Dendritic cell treated with granulocyte-macrophage colony-stimulating factor and Interleukin-4, amounts not matched to agents 40 ng/mL and 50 ng/mL, for 4 days (primary cell): ENCODE measurements around the gene BABAM2.

Experiments
- H3K27ac Mint-ChIP-seq: one replicate; pipeline ENCODE4 v1.8.0; 2022; ENCODE audit warnings: mild to moderate bottlenecking, mixed read lengths
- H3K27me3 Mint-ChIP-seq: one replicate; pipeline ENCODE4 v1.8.0; 2022; ENCODE audit warnings: mild to moderate bottlenecking, mixed read lengths
- H3K36me3 Mint-ChIP-seq: one replicate; pipeline ENCODE4 v1.8.0; 2022; ENCODE audit warnings: low read depth, mixed read lengths
- H3K4me1 Mint-ChIP-seq: one replicate; pipeline ENCODE4 v1.8.0; 2022; ENCODE audit warnings: low read depth, mixed read lengths
- H3K4me3 Mint-ChIP-seq: one replicate; pipeline ENCODE4 v1.8.0; 2022; ENCODE audit warnings: mild to moderate bottlenecking, moderate library complexity, mixed read lengths
- H3K9me3 Mint-ChIP-seq: one replicate; pipeline ENCODE4 v1.8.0; 2022; ENCODE audit warnings: mixed read lengths
- intact Hi-C: fragments of 100-400 bp; cut with micrococcal nuclease; formaldehyde crosslinking; loops from one replicate; pipeline ENCODE4 v1.15.0; 2022

BABAM2 gene

DNA sequence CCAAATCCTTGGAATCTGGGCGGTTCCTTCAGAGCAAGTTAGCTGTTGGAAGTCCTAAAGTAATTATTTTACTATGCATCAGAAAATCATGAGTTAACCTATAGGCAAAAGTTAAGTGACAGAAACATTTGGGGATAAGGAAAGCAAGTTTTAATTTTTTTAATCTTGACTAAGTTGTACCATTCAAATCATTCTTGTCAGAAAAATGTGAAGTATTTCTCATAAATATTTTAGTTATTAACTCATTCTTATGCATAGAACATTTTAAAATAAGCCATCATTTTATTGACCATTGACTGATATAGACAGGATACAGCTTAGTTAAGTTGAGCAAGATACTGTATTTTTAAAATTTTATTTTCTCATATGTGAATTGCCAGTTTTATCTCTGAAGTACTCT, 403.9 kb downstream of the BABAM2 start:
- H3K27me3 Mint-ChIP-seq = no peaks in the 10 kb centered on the region
- H3K9me3 Mint-ChIP-seq = no peaks in the 10 kb centered on the region
- H3K4me1 Mint-ChIP-seq = no peaks in the 10 kb centered on the region
- H3K27ac Mint-ChIP-seq = no peak overlapping the region
- intact Hi-C loops = no loop called here
- no peak overlapping the region for H3K4me3 Mint-ChIP-seq
- peaks cover 13% of the 10 kb centered on the region for H3K36me3 Mint-ChIP-seq

DNA sequence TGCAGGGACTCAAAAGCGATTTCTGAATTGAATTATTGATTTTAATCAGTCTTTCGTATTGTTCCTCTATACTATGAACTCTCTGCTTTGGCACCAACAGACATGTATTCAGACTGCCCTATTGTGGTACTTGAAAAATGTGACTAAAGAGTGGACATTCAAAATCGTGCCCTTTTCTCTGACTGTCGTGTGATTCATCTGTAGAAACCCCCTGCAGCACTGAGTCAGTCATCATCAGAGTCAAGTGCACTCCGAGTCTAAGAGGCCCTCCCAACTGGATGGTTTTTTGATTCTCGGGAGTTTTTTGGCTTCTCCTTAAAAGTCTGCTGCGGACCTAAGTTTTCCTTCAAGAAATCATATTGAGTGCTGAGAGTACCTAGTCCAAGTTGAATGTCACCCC, 405.7 kb downstream of the BABAM2 start:
- intact Hi-C loops = no loop called here
- H3K4me3 Mint-ChIP-seq = no peak overlapping the region
- H3K27ac Mint-ChIP-seq = no peak overlapping the region
- H3K36me3 Mint-ChIP-seq = peaks cover 20% of the 10 kb centered on the region
- H3K4me1 Mint-ChIP-seq = no peaks in the 10 kb centered on the region
- H3K9me3 Mint-ChIP-seq = no peaks in the 10 kb centered on the region
- H3K27me3 Mint-ChIP-seq = no peaks in the 10 kb centered on the region

- H3K9me3 Mint-ChIP-seq = no peaks in the 10 kb centered on the region
- no peaks in the 10 kb centered on the region for H3K27me3 Mint-ChIP-seq
- H3K36me3 Mint-ChIP-seq = peaks cover 26% of the 10 kb centered on the region
- no peak overlapping the region for H3K27ac Mint-ChIP-seq
- H3K4me1 Mint-ChIP-seq = no peaks in the 10 kb centered on the region
- intact Hi-C loops = no loop called here
- H3K4me3 Mint-ChIP-seq = no peak overlapping the region
Measured at GRCh38 chr2:28296904-28297303, 406.4 kb downstream of the BABAM2 start.

DNA sequence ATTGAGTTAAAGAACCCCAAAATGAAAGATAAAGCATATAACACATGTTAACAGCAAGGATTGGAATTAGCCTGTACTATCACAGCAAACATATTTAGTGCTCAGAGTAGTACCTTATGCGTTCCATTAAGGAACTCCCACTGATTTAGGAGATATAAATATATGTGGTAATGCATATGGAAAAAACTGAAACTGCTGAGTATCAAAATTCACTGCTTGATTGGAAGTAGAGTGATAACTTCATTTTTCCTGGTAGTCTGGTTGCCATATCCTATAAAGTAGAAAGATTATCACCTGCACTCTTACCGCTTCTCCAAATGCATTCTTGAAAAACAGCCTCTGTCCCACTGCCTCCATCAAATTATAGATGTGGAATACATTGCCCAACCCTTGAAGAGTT, 407.0 kb downstream of the BABAM2 start:
- H3K4me1 Mint-ChIP-seq = no peaks in the 10 kb centered on the region
- H3K27ac Mint-ChIP-seq = no peak overlapping the region
- H3K4me3 Mint-ChIP-seq = no peak overlapping the region
- intact Hi-C loops = no loop called here
- H3K9me3 Mint-ChIP-seq = no peaks in the 10 kb centered on the region
- H3K36me3 Mint-ChIP-seq = peaks cover 26% of the 10 kb centered on the region
- no peaks in the 10 kb centered on the region for H3K27me3 Mint-ChIP-seq

DNA sequence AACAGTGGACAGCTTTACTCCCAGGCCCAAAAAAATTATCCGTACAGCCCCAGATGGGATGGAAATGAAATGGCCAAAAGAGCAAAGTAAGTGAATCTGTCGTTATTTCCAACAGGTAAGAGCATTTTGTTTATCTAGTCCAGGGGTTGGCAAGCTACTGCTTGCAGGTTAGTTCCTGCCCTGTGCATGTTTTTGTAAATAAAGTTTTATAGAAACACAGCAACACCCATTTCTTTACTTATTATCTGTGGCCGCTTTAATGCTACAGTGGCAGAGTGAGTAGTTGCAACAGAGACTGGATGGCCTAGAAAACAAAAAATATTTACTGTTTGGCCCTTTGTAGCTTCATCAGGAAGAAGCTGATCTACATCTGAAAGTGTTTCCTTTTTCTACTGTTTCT, 407.9 kb downstream of the BABAM2 start:
- H3K27me3 Mint-ChIP-seq = no peaks in the 10 kb centered on the region
- intact Hi-C loops = no loop called here
- H3K4me3 Mint-ChIP-seq = no peak overlapping the region
- H3K4me1 Mint-ChIP-seq = no peaks in the 10 kb centered on the region
- no peak overlapping the region for H3K27ac Mint-ChIP-seq
- H3K36me3 Mint-ChIP-seq = peaks cover 26% of the 10 kb centered on the region
- no peaks in the 10 kb centered on the region for H3K9me3 Mint-ChIP-seq

- H3K27ac Mint-ChIP-seq = no peak overlapping the region
- peaks cover 10% of the 10 kb centered on the region for H3K9me3 Mint-ChIP-seq
- no peaks in the 10 kb centered on the region for H3K27me3 Mint-ChIP-seq
- H3K36me3 Mint-ChIP-seq = peaks cover 35% of the 10 kb centered on the region
- H3K4me1 Mint-ChIP-seq = no peaks in the 10 kb centered on the region
- intact Hi-C loops = no loop called here
- no peak overlapping the region for H3K4me3 Mint-ChIP-seq
Measured at GRCh38 chr2:28300485-28301341, 410.2 kb downstream of the BABAM2 start.

GRCh38 chr2:28305202-28305601, 414.7 kb downstream of the BABAM2 start:
- H3K4me1 Mint-ChIP-seq = no peaks in the 10 kb centered on the region
- intact Hi-C loops = no loop called here
- H3K36me3 Mint-ChIP-seq = peaks cover 37% of the 10 kb centered on the region
- H3K9me3 Mint-ChIP-seq = peaks cover 10% of the 10 kb centered on the region
- no peaks in the 10 kb centered on the region for H3K27me3 Mint-ChIP-seq
- H3K4me3 Mint-ChIP-seq = no peak overlapping the region
- H3K27ac Mint-ChIP-seq = no peak overlapping the region

DNA sequence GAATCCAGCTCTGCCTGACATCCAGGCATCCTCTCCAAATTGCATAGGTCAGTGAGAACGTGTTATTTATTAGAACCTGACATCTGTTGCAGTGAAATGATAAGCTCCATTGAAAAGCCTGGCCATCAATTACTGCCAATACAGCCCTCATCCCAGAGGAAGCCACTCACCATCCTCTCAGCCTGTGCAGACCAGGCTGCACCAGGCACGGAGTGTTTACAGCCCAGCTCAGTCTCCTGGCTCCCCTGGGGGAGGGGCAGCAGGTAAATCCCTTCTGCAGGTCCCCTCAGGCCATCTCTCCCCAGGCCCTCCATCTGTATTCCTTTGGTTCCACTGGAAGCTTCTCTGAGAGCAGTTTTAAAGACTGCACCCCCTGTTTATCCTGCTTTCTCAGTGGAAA, 419.6 kb downstream of the BABAM2 start:
- Mint-ChIP-seq H3K27ac (no peak overlapping the region), H3K4me1 (peaks cover 24% of the 10 kb centered on the region), H3K36me3 (peaks cover 24% of the 10 kb centered on the region), H3K9me3 (peaks cover 4% of the 10 kb centered on the region), H3K4me3 (no peak overlapping the region), H3K27me3 (no peaks in the 10 kb centered on the region)
- intact Hi-C loops = no loop called here

GRCh38 chr2:28311660-28312249, 421.2 kb downstream of the BABAM2 start:
- Mint-ChIP-seq H3K4me3 (no peak overlapping the region), H3K27me3 (no peaks in the 10 kb centered on the region), H3K36me3 (peaks cover 23% of the 10 kb centered on the region), H3K9me3 (no peaks in the 10 kb centered on the region), H3K4me1 (peaks cover 24% of the 10 kb centered on the region), H3K27ac (no peak overlapping the region)
- intact Hi-C loops = no loop called here

DNA sequence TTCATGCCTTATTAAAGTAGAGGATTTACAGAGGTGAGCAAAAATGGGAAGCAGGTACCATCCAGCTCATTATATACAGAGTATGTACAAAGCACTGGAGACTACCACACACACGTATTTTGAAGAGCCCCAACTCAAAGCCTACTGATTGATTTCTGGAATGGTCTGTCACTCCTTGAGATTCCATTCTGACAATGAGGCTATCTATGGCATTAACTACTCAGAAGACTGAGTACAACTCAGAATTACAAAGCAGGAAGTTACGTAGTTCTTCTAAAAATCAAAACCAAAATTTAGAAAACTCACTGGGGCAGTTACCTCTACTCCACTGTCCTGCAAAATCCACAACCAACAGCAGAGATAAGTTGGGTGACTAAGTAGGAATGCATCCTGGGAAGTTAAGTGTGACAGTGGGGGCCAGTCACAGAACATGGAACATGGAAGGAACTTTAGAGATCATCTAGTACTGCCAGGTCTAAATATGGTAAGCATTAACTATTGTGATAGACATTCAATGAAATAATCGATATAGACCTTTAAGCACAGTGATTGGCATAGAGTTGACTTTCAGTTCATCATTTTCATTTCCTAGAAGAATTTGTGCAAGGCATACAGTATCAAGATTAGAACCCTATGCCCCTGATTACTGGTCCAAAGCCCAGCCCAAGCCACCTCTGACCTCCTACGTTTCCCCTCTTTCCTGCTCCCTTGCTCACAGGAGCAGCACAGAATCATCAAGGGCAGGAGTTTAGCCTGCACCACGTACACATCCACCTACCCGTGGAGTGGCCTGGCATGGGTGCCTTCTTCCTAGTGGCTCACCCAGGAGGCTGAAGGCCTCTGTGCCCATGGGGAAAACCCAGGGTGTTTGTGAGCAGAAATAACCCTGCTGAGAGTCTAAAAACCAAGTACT, 422.0 kb downstream of the BABAM2 start:
- H3K36me3 Mint-ChIP-seq = peaks cover 23% of the 10 kb centered on the region
- H3K9me3 Mint-ChIP-seq = no peaks in the 10 kb centered on the region
- H3K4me3 Mint-ChIP-seq = no peak overlapping the region
- H3K4me1 Mint-ChIP-seq = peaks cover 24% of the 10 kb centered on the region
- intact Hi-C loops = no loop called here
- no peaks in the 10 kb centered on the region for H3K27me3 Mint-ChIP-seq
- no peak overlapping the region for H3K27ac Mint-ChIP-seq

GRCh38 chr2:28313220-28313784, 422.8 kb downstream of the BABAM2 start:
- Mint-ChIP-seq H3K27ac (no peak overlapping the region), H3K9me3 (no peaks in the 10 kb centered on the region), H3K4me1 (peaks cover 24% of the 10 kb centered on the region), H3K36me3 (peaks cover 17% of the 10 kb centered on the region), H3K4me3 (no peak overlapping the region), H3K27me3 (no peaks in the 10 kb centered on the region)
- intact Hi-C loops = no loop called here

GRCh38 chr2:28314968-28315367, 424.4 kb downstream of the BABAM2 start:
- Mint-ChIP-seq H3K4me3 (no peak overlapping the region), H3K9me3 (no peaks in the 10 kb centered on the region), H3K27ac (no peak overlapping the region), H3K27me3 (no peaks in the 10 kb centered on the region), H3K4me1 (peaks cover 24% of the 10 kb centered on the region), H3K36me3 (peaks cover 7% of the 10 kb centered on the region)
- intact Hi-C loops = no loop called here

DNA sequence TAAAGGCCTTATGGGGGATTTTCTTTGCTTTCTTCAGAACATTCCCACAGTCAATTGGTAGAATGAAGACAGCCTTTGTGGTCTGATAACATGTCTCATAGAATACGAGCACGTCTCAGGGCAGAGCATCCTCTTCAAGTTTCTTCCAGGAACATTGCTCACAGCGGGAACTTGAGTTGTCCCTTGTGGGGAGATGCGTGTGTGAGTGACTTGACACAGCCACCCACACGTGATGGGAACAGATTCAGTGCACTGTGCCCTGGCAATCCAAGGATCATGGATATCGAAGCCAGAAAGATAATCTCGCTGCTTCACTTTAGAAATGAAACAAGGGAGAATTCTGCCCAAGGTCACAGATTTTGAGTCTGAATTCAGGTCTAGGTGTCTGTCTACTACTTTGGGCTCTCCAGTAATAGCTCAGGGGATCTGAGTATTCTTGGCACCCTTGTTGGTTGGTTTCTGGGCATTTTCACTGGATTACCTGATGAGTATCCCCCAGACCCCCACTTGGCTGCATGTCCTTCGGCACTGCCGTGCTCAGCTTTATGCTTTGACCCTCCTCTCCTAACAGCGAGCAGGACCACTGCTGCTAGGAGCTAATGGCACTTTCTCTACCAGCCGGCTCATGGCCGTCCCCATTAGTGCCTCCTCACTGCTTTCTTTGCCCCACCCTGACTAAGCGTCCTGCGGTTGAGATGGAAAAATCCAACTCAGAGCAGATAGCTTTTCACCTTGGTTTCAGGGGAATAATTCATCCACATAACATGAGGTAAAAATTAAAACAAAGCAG, 426.2 kb downstream of the BABAM2 start:
- no peak overlapping the region for H3K27ac Mint-ChIP-seq
- no peaks in the 10 kb centered on the region for H3K27me3 Mint-ChIP-seq
- no peaks in the 10 kb centered on the region for H3K9me3 Mint-ChIP-seq
- H3K4me1 Mint-ChIP-seq = peaks cover 29% of the 10 kb centered on the region
- H3K4me3 Mint-ChIP-seq = no peak overlapping the region
- H3K36me3 Mint-ChIP-seq = peaks cover 5% of the 10 kb centered on the region
- intact Hi-C loops = no loop called here
